HCT116 (cell line): ENCODE data around the gene LRRC56. TPM values are rescaled to one million over a fixed set of nuclear protein-coding genes. Genes with fewer than 3 reads are reported as not detected.

Source experiments
- REST ChIP-seq: IDR thresholded peaks from 2 replicates; pipeline ENCODE4 v1.6.1; 2012; ENCODE audit warnings: low read depth
- microRNA counts: library from miRNA; unstranded; fragments of <30 nt; microRNA quantifications from one replicate; lab custom pipeline; 2015
- microRNA-seq: library from miRNA; unstranded; fragments of <30 nt; microRNA quantifications from one replicate; pipeline ENCODE4, GENCODE V29; 2016; ENCODE audit warnings: borderline number of aligned reads
- total RNA-seq: library from RNA; stranded (reverse); gene quantifications from one replicate; pipeline ENCODE4 v1.2.1, GENCODE V29; 2021; ENCODE audit not compliant: unreplicated experiment

The LRRC56 gene
- total RNA-seq, 1 experiment from 2014 or later = 9.1 TPM

GRCh38 chr11:603154-603553 lies 65.8 kb downstream of the LRRC56 start (continued):
- no peak for TF ChIP-seq REST
- TF ChIP-seq, all 23 proteins: peak for 0

MicroRNA genes within 50 kb of the gene (microRNA counts, 767-probe panel; counts per million panel counts)
- not detected for microRNA hsa-miR-210 (lab: Ali Mortazavi, UCI)

Small RNAs within 50 kb of the gene (microRNA-seq; reads per million reads assigned to microRNA genes)
- 2,735 reads per million, percentile 89 among the genes with 10 or more reads in this experiment for gene MIR210

Other genes starting within 250 kb of the LRRC56 start
- gene PGGHG, start 248.4 kb upstream of the LRRC56 start, total RNA-seq = 57.5 TPM
- not detected for gene IFITM5, start 238.0 kb upstream of the LRRC56 start, total RNA-seq
- 106 TPM for gene IFITM2, start 229.7 kb upstream of the LRRC56 start, total RNA-seq
- 6.1 TPM for gene IFITM1, start 223.5 kb upstream of the LRRC56 start, total RNA-seq
- gene IFITM3, start 216.7 kb upstream of the LRRC56 start, total RNA-seq = 380 TPM
- 54.3 TPM for gene B4GALNT4, start 168.0 kb upstream of the LRRC56 start, total RNA-seq
- gene PKP3, start 143.3 kb upstream of the LRRC56 start, total RNA-seq = 157 TPM
- gene SIGIRR, start 122.5 kb upstream of the LRRC56 start, total RNA-seq = 85.6 TPM
- gene ANO9, start 95.5 kb upstream of the LRRC56 start, total RNA-seq = 70.3 TPM
- 40.1 TPM for gene PTDSS2, start 87.2 kb upstream of the LRRC56 start, total RNA-seq
- 120 TPM for gene RNH1, start 30.3 kb upstream of the LRRC56 start, total RNA-seq
- gene HRAS, start 2.0 kb upstream of the LRRC56 start, total RNA-seq = 104 TPM
- 9.5 TPM for gene LMNTD2, start 23.2 kb downstream of the LRRC56 start, total RNA-seq
- 35.9 TPM for gene RASSF7, start 23.4 kb downstream of the LRRC56 start, total RNA-seq
- 45.5 TPM for gene PHRF1, start 38.9 kb downstream of the LRRC56 start, total RNA-seq
- 15.2 TPM for gene IRF7, start 78.4 kb downstream of the LRRC56 start, total RNA-seq
- not detected for gene CDHR5, start 87.4 kb downstream of the LRRC56 start, total RNA-seq
- not detected for gene SCT, start 89.7 kb downstream of the LRRC56 start, total RNA-seq
- gene DRD4, start 99.7 kb downstream of the LRRC56 start, total RNA-seq = 2.4 TPM
- gene DEAF1, start 157.7 kb downstream of the LRRC56 start, total RNA-seq = 33.9 TPM
- 18.4 TPM for gene TMEM80, start 158.3 kb downstream of the LRRC56 start, total RNA-seq
- gene EPS8L2, start 168.7 kb downstream of the LRRC56 start, total RNA-seq = 157 TPM
- gene TALDO1, start 209.9 kb downstream of the LRRC56 start, total RNA-seq = 242 TPM
- gene GATD1, start 240.0 kb downstream of the LRRC56 start, total RNA-seq = 88.7 TPM